Ascending aorta (tissue), 2 donors: ENCODE measurements around the gene TYMP. TPM values are rescaled to one million over a fixed set of nuclear protein-coding genes. Genes with fewer than 3 reads are reported as not detected.

Experiments
- DNase-seq, 2 donors: peaks; one replicate each; pipeline ENCODE4 v3.0.0-alpha.2; 2019; ENCODE audit warnings: low spot score in 2 of 2
- H3K27ac ChIP-seq, 2 donors: fragments of 200-600 bp; sonication (generic); one replicate each; pipeline ENCODE4 v1.5.1; 2016 to 2017; ENCODE audit warnings: mild to moderate bottlenecking in 1 of 2
- H3K27me3 ChIP-seq: fragments of 200-600 bp; sonication (generic); one replicate; pipeline ENCODE4 v1.5.1; 2017
- H3K36me3 ChIP-seq, 2 donors: fragments of 200-600 bp; sonication (generic); one replicate each; pipeline ENCODE4 v1.5.1; 2016
- H3K4me1 ChIP-seq, 2 donors: fragments of 200-600 bp; sonication (generic); one replicate each; pipeline ENCODE4 v1.5.1; 2016 to 2017; ENCODE audit warnings: mild to moderate bottlenecking in 1 of 2
- H3K4me3 ChIP-seq, 2 donors: fragments of 200-600 bp; sonication (generic); one replicate each; pipeline ENCODE4 v1.5.1; 2016 to 2017; ENCODE audit warnings: mild to moderate bottlenecking in 1 of 2
- H3K9me3 ChIP-seq, 2 donors: fragments of 200-600 bp; sonication (generic); one replicate each; pipeline ENCODE4 v1.5.1; 2016
- intact Hi-C: fragments of 100-400 bp; cut with DNase I; formaldehyde crosslinking; loops from one replicate; pipeline ENCODE4 v1.15.1; 2023
- total RNA-seq: library from RNA; depleted of rRNA; stranded (reverse); fragments of >200 nt; gene quantifications from one replicate; pipeline ENCODE4 v1.1.0, GENCODE V29; 2016
- TF ChIP-seq, protein P1 (sequence below), 3 experiments: fragments of 200-600 bp in 2 of 3; fragments of 450-650 bp in 1 of 3; sonication (generic) in 2 of 3; IDR thresholded peaks; one replicate each; pipeline ENCODE4 v1.5.1; 2016 to 2019; ENCODE audit warnings: antibody characterized with exemption in 3 of 3, mild to moderate bottlenecking in 1 of 3, moderate library complexity in 1 of 3

The TYMP gene
- total RNA-seq, 1 donor from 2014 or later = 150 TPM

DNA sequence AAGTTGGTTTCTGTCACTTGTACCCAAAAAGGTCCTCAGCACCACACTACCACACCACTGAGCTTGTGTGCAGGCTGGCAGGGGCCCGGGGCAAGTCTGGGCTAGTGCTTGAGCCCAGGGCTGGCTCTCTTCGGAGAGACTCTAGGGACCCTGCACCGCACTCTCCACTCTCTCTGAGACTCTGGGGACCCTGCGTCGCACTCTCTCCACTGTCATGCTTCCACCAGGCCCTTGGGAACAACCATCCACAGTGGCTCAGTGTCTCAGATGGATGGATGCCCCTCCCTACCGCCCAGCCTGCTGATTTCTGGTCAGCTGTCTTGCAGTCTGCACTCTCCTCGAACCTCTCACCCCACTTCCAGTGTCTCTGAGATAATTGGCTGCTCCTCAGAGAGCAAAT lies 52.9 kb downstream of the TYMP start:
- peaks cover 11% of the 10 kb centered on the region for H3K27me3 ChIP-seq
- DNase-seq = no peak
- H3K4me1 ChIP-seq = peaks cover 24 to 26% of the 10 kb centered on the region in 2 donors
- TF ChIP-seq, protein P1, sequence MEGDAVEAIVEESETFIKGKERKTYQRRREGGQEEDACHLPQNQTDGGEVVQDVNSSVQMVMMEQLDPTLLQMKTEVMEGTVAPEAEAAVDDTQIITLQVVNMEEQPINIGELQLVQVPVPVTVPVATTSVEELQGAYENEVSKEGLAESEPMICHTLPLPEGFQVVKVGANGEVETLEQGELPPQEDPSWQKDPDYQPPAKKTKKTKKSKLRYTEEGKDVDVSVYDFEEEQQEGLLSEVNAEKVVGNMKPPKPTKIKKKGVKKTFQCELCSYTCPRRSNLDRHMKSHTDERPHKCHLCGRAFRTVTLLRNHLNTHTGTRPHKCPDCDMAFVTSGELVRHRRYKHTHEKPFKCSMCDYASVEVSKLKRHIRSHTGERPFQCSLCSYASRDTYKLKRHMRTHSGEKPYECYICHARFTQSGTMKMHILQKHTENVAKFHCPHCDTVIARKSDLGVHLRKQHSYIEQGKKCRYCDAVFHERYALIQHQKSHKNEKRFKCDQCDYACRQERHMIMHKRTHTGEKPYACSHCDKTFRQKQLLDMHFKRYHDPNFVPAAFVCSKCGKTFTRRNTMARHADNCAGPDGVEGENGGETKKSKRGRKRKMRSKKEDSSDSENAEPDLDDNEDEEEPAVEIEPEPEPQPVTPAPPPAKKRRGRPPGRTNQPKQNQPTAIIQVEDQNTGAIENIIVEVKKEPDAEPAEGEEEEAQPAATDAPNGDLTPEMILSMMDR (IDR thresholded peaks at IDR 0.05) = no peak
- no peak overlapping the region for H3K4me3 ChIP-seq
- H3K36me3 ChIP-seq = no peaks in the 10 kb centered on the region
- intact Hi-C loops = no loop called here
- no peak overlapping the region for H3K27ac ChIP-seq
- no peaks in the 10 kb centered on the region for H3K9me3 ChIP-seq

Other genes with a start within 250 kb of the TYMP start
- gene PLXNB2, start 222.4 kb downstream of the TYMP start, total RNA-seq = 287 TPM
- 1.4 TPM for gene DENND6B, start 203.0 kb downstream of the TYMP start, total RNA-seq
- 55.5 TPM for gene PPP6R2, start 186.7 kb downstream of the TYMP start, total RNA-seq
- gene SBF1, start 55.0 kb downstream of the TYMP start, total RNA-seq = 98.8 TPM
- gene ADM2, start 48.5 kb downstream of the TYMP start, total RNA-seq = not detected
- gene MIOX, start 43.2 kb downstream of the TYMP start, total RNA-seq = not detected
- 119 TPM for gene LMF2, start 22.3 kb downstream of the TYMP start, total RNA-seq
- gene NCAPH2, start 21.8 kb downstream of the TYMP start, total RNA-seq = 41.7 TPM
- gene SCO2, start 4.4 kb downstream of the TYMP start, total RNA-seq = not detected
- gene KLHDC7B, start 15.9 kb upstream of the TYMP start, total RNA-seq = not detected
- not detected for gene SYCE3, start 32.9 kb upstream of the TYMP start, total RNA-seq
- gene CPT1B, start 48.4 kb upstream of the TYMP start, total RNA-seq = 0.43 TPM
- gene CHKB, start 52.8 kb upstream of the TYMP start, total RNA-seq = 82.4 TPM
- gene MAPK8IP2, start 70.8 kb upstream of the TYMP start, total RNA-seq = not detected
- 111 TPM for gene ARSA, start 98.1 kb upstream of the TYMP start, total RNA-seq
- 128 TPM for gene SHANK3, start 142.8 kb upstream of the TYMP start, total RNA-seq
- not detected for gene ACR, start 208.2 kb upstream of the TYMP start, total RNA-seq